Ovary (tissue), 3 donors: ENCODE data around the gene DNAI2.

Source experiments
- POLR2A ChIP-seq: fragments of 450-650 bp; IDR thresholded peaks from one replicate; pipeline ENCODE4 v1.6.1; 2017; ENCODE audit warnings: antibody characterized with exemption, mild to moderate bottlenecking, moderate library complexity
- TF ChIP-seq, protein P1 (sequence below), 3 donors: fragments of 450-650 bp in 2 of 3; fragments of 200-600 bp in 1 of 3; IDR thresholded peaks; one replicate each; pipeline versions ENCODE4 v1.5.1 to v1.8.0; 2016 to 2022; ENCODE audit warnings: antibody characterized with exemption in 3 of 3, mild to moderate bottlenecking in 1 of 3
- donor health status: DM: no; HTN: no; CAD: no.

- TF ChIP-seq, protein P1, sequence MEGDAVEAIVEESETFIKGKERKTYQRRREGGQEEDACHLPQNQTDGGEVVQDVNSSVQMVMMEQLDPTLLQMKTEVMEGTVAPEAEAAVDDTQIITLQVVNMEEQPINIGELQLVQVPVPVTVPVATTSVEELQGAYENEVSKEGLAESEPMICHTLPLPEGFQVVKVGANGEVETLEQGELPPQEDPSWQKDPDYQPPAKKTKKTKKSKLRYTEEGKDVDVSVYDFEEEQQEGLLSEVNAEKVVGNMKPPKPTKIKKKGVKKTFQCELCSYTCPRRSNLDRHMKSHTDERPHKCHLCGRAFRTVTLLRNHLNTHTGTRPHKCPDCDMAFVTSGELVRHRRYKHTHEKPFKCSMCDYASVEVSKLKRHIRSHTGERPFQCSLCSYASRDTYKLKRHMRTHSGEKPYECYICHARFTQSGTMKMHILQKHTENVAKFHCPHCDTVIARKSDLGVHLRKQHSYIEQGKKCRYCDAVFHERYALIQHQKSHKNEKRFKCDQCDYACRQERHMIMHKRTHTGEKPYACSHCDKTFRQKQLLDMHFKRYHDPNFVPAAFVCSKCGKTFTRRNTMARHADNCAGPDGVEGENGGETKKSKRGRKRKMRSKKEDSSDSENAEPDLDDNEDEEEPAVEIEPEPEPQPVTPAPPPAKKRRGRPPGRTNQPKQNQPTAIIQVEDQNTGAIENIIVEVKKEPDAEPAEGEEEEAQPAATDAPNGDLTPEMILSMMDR (IDR thresholded peaks at IDR 0.05): no peak
- TF ChIP-seq POLR2A: no peak
Measured at GRCh38 chr17:74274060-74274708, at the start of gene DNAI2.
